ENCODE measurements around the gene GFRA1.

The GFRA1 gene

GRCh38 chr10:116254422-116255155 lies 18.4 kb downstream of the GFRA1 start:
- Histone ChIP-seq H3K27ac (ENCODE audit: low read depth, low read length) (no peak overlapping the region), H3K4me1 (ENCODE audit: insufficient read depth, low read length) (no peaks in the 10 kb centered on the region)

GRCh38 chr10:116253716-116254115 lies 19.3 kb downstream of the GFRA1 start:
- Histone ChIP-seq H3K4me1 (ENCODE audit: insufficient read depth, low read length) (no peaks in the 10 kb centered on the region), H3K9ac (ENCODE audit: low read length) (no peak overlapping the region), H3K27me3 (ENCODE audit: control insufficient read depth in 1 of 2, insufficient read depth in 2 of 2, low read length in 2 of 2) (no peaks in the 10 kb centered on the region), H3K27ac (ENCODE audit: low read depth, low read length) (no peak overlapping the region), H3K4me3 (ENCODE audit: low read depth in 1 of 2, low read length in 2 of 2) (no peak overlapping the region), H3K9me3 (ENCODE audit: low read length) (no peaks in the 10 kb centered on the region), H3K36me3 (ENCODE audit: insufficient read depth, low read length) (no peaks in the 10 kb centered on the region)

More at GRCh38 chr10:116254422-116255155, 18.4 kb downstream of the GFRA1 start:
- no peaks in the 10 kb centered on the region for H3K27me3 ChIP-seq (ENCODE audit: control insufficient read depth in 1 of 2, insufficient read depth in 2 of 2, low read length in 2 of 2)
- H3K4me3 ChIP-seq (ENCODE audit: low read depth in 1 of 2, low read length in 2 of 2) = no peak overlapping the region
- H3K9ac ChIP-seq (ENCODE audit: low read length) = no peak overlapping the region
- H3K9me3 ChIP-seq (ENCODE audit: low read length) = no peaks in the 10 kb centered on the region
- H3K36me3 ChIP-seq (ENCODE audit: insufficient read depth, low read length) = no peaks in the 10 kb centered on the region

- no peak overlapping the region for H3K27ac ChIP-seq (ENCODE audit: low read depth, low read length)
- no peaks in the 10 kb centered on the region for H3K9me3 ChIP-seq (ENCODE audit: low read length)
- no peaks in the 10 kb centered on the region for H3K4me1 ChIP-seq (ENCODE audit: insufficient read depth, low read length)
- H3K4me3 ChIP-seq (ENCODE audit: low read depth in 1 of 2, low read length in 2 of 2) = no peak overlapping the region
- H3K36me3 ChIP-seq (ENCODE audit: insufficient read depth, low read length) = no peaks in the 10 kb centered on the region
- H3K9ac ChIP-seq (ENCODE audit: low read length) = no peak overlapping the region
- H3K27me3 ChIP-seq (ENCODE audit: control insufficient read depth in 1 of 2, insufficient read depth in 2 of 2, low read length in 2 of 2) = no peaks in the 10 kb centered on the region
Measured at GRCh38 chr10:116251602-116252395, 21.2 kb downstream of the GFRA1 start.

- H3K4me1 ChIP-seq (ENCODE audit: insufficient read depth, low read length) = no peaks in the 10 kb centered on the region
- H3K4me3 ChIP-seq (ENCODE audit: low read depth in 1 of 2, low read length in 2 of 2) = no peak overlapping the region
- no peaks in the 10 kb centered on the region for H3K36me3 ChIP-seq (ENCODE audit: insufficient read depth, low read length)
- H3K27me3 ChIP-seq (ENCODE audit: control insufficient read depth in 1 of 2, insufficient read depth in 2 of 2, low read length in 2 of 2) = no peaks in the 10 kb centered on the region
- H3K27ac ChIP-seq (ENCODE audit: low read depth, low read length) = no peak overlapping the region
- H3K9ac ChIP-seq (ENCODE audit: low read length) = no peak overlapping the region
- H3K9me3 ChIP-seq (ENCODE audit: low read length) = no peaks in the 10 kb centered on the region
Measured at GRCh38 chr10:116247691-116248090, 25.3 kb downstream of the GFRA1 start.

GRCh38 chr10:116246263-116246662 lies 26.7 kb downstream of the GFRA1 start:
- Histone ChIP-seq H3K4me3 (ENCODE audit: low read depth in 1 of 2, low read length in 2 of 2) (no peak overlapping the region), H3K27me3 (ENCODE audit: control insufficient read depth in 1 of 2, insufficient read depth in 2 of 2, low read length in 2 of 2) (no peaks in the 10 kb centered on the region), H3K27ac (ENCODE audit: low read depth, low read length) (no peak overlapping the region), H3K4me1 (ENCODE audit: insufficient read depth, low read length) (no peaks in the 10 kb centered on the region), H3K9ac (ENCODE audit: low read length) (no peak overlapping the region), H3K36me3 (ENCODE audit: insufficient read depth, low read length) (no peaks in the 10 kb centered on the region), H3K9me3 (ENCODE audit: low read length) (no peaks in the 10 kb centered on the region)

GRCh38 chr10:116245156-116245555 lies 27.9 kb downstream of the GFRA1 start:
- Histone ChIP-seq H3K27ac (ENCODE audit: low read depth, low read length) (no peak overlapping the region), H3K4me1 (ENCODE audit: insufficient read depth, low read length) (no peaks in the 10 kb centered on the region), H3K36me3 (ENCODE audit: insufficient read depth, low read length) (no peaks in the 10 kb centered on the region), H3K27me3 (ENCODE audit: control insufficient read depth in 1 of 2, insufficient read depth in 2 of 2, low read length in 2 of 2) (no peaks in the 10 kb centered on the region), H3K9ac (ENCODE audit: low read length) (no peak overlapping the region), H3K4me3 (ENCODE audit: low read depth in 1 of 2, low read length in 2 of 2) (no peak overlapping the region), H3K9me3 (ENCODE audit: low read length) (no peaks in the 10 kb centered on the region)

- H3K27ac ChIP-seq (ENCODE audit: low read depth, low read length) = no peak overlapping the region
- no peak overlapping the region for H3K4me3 ChIP-seq (ENCODE audit: low read depth in 1 of 2, low read length in 2 of 2)
- no peaks in the 10 kb centered on the region for H3K36me3 ChIP-seq (ENCODE audit: insufficient read depth, low read length)
- H3K4me1 ChIP-seq (ENCODE audit: insufficient read depth, low read length) = peaks cover 12% of the 10 kb centered on the region
- H3K27me3 ChIP-seq (ENCODE audit: control insufficient read depth in 1 of 2, insufficient read depth in 2 of 2, low read length in 2 of 2) = no peaks in the 10 kb centered on the region
- H3K9me3 ChIP-seq (ENCODE audit: low read length) = no peaks in the 10 kb centered on the region
- no peak overlapping the region for H3K9ac ChIP-seq (ENCODE audit: low read length)
Measured at GRCh38 chr10:116241642-116242410, 31.2 kb downstream of the GFRA1 start.

- Histone ChIP-seq H3K9ac (ENCODE audit: low read length) (no peak overlapping the region), H3K4me1 (ENCODE audit: insufficient read depth, low read length) (peaks cover 12% of the 10 kb centered on the region), H3K36me3 (ENCODE audit: insufficient read depth, low read length) (no peaks in the 10 kb centered on the region), H3K27me3 (ENCODE audit: control insufficient read depth in 1 of 2, insufficient read depth in 2 of 2, low read length in 2 of 2) (no peaks in the 10 kb centered on the region), H3K27ac (ENCODE audit: low read depth, low read length) (no peak overlapping the region), H3K4me3 (ENCODE audit: low read depth in 1 of 2, low read length in 2 of 2) (no peak overlapping the region), H3K9me3 (ENCODE audit: low read length) (no peaks in the 10 kb centered on the region)
Measured at GRCh38 chr10:116241085-116241484, 31.9 kb downstream of the GFRA1 start.

- Histone ChIP-seq H3K27ac (ENCODE audit: low read depth, low read length) (no peak overlapping the region), H3K9me3 (ENCODE audit: low read length) (no peaks in the 10 kb centered on the region), H3K4me1 (ENCODE audit: insufficient read depth, low read length) (peaks cover 12% of the 10 kb centered on the region), H3K36me3 (ENCODE audit: insufficient read depth, low read length) (no peaks in the 10 kb centered on the region), H3K9ac (ENCODE audit: low read length) (no peak overlapping the region), H3K4me3 (ENCODE audit: low read depth in 1 of 2, low read length in 2 of 2) (no peak overlapping the region), H3K27me3 (ENCODE audit: control insufficient read depth in 1 of 2, insufficient read depth in 2 of 2, low read length in 2 of 2) (no peaks in the 10 kb centered on the region)
Measured at GRCh38 chr10:116240157-116240950, 32.7 kb downstream of the GFRA1 start.

GRCh38 chr10:116239229-116239628 lies 33.8 kb downstream of the GFRA1 start:
- no peak overlapping the region for H3K27ac ChIP-seq (ENCODE audit: low read depth, low read length)
- H3K9ac ChIP-seq (ENCODE audit: low read length) = no peak overlapping the region
- no peaks in the 10 kb centered on the region for H3K9me3 ChIP-seq (ENCODE audit: low read length)
- H3K27me3 ChIP-seq (ENCODE audit: control insufficient read depth in 1 of 2, insufficient read depth in 2 of 2, low read length in 2 of 2) = no peaks in the 10 kb centered on the region
- H3K4me1 ChIP-seq (ENCODE audit: insufficient read depth, low read length) = peaks cover 12% of the 10 kb centered on the region
- no peaks in the 10 kb centered on the region for H3K36me3 ChIP-seq (ENCODE audit: insufficient read depth, low read length)
- no peak overlapping the region for H3K4me3 ChIP-seq (ENCODE audit: low read depth in 1 of 2, low read length in 2 of 2)

- Histone ChIP-seq H3K36me3 (ENCODE audit: insufficient read depth, low read length) (no peaks in the 10 kb centered on the region), H3K27ac (ENCODE audit: low read depth, low read length) (peak overlapping the region; percentile 6), H3K27me3 (ENCODE audit: control insufficient read depth in 1 of 2, insufficient read depth in 2 of 2, low read length in 2 of 2) (no peaks in the 10 kb centered on the region), H3K9ac (ENCODE audit: low read length) (no peak overlapping the region), H3K9me3 (ENCODE audit: low read length) (no peaks in the 10 kb centered on the region), H3K4me1 (ENCODE audit: insufficient read depth, low read length) (peaks cover 12% of the 10 kb centered on the region), H3K4me3 (ENCODE audit: low read depth in 1 of 2, low read length in 2 of 2) (peak overlapping the region in 1 of 2 donors; percentile 1)
Measured at GRCh38 chr10:116237970-116238369, 35.0 kb downstream of the GFRA1 start.

Data from muscle layer of colon (tissue), 2 donors.